Stimulated activated CD8-positive, alpha-beta memory T cell treated with anti-CD3 and anti-CD28 coated beads, Interleukin-12 subunit alpha, Interleukin-12 subunit beta, amount 100 ng/mL, for 4 hours (primary cell): Measurements from ENCODE around the gene SPATA7.
"Not testable (repeated sequence)": the region's sequence is repeated elsewhere in the genome, so short reads cannot be mapped to it uniquely, and the experiment has no call there.

Experiments used
- DNase-seq: peaks from one replicate; pipeline ENCODE4 v3.0.0-alpha.2; 2020; ENCODE audit warnings: low read depth

Gene SPATA7

GRCh38 chr14:88385212-88386101, at the start of gene SPATA7:
Gene SPATA7, plus strand, starts transcription at chr14:88385657. Its CDS starts 162 bp downstream, at chr14:88385819.
- DNase-seq: peak; percentile 66

DNA sequence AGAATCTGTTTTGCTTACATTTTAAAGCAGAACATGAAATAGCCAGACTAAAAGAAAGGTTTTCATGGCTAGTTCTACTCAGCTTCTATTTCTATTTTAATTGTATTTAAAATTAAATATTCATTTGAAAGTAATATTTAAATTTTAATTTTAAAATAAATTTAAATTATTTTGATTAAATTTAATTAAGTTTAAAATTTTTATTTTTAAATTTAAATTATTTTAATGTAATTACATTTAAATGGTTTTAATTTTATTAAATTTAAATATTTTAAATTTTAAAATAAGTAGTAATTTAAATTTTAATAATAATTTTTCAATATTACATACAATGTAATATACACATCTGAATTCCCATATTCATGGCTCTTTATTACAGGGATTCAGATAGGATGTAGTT, 45.1 kb upstream of the SPATA7 start:
- no peak for DNase-seq

- DNase-seq: no peak
Measured at GRCh38 chr14:88342980-88343379, 42.5 kb upstream of the SPATA7 start.

- DNase-seq: no peak
Measured at GRCh38 chr14:88346048-88346639, 39.3 kb upstream of the SPATA7 start.

- DNase-seq: no peak
Measured at GRCh38 chr14:88348546-88348945, 36.9 kb upstream of the SPATA7 start.

- no peak for DNase-seq
Measured at GRCh38 chr14:88351966-88352691, 33.3 kb upstream of the SPATA7 start.

GRCh38 chr14:88352698-88353097, 32.8 kb upstream of the SPATA7 start:
- no peak for DNase-seq

DNA sequence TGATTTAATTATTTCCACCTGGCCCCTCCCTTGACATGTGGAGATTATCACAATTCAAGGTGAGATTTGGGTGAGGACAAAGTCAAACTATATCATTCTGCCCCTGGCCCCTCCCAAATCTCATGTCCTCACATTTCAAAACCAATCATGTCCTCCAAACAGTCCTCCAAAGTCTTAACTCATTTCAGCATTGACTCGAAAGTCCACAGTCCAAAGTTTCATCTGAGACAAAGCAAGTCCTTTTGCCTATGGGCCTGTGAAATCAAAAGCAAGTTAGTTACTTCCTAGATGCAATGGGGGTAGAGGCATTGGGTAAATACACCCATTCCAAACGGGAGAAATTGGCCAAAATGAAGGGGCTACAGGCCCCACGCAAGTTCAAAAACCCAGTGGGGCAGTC, 31.1 kb upstream of the SPATA7 start:
- DNase-seq: no peak

DNA sequence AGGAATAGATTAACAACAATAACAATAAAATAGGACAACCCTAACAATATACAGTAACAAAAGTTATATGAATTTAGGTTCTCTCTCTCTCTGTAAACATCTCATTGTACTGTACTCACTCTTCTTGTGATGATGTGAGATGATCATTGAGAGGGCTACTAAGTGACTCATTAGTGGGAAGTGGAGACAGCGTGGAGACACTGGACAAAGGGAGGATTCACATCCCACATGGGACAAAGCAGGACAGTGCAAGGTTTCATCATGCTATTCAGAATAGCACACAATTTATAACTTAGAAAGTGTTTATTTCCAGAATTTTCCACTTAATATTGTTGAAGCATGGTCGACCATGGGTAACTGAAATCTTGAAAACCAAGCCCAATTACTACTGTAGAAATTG, 26.0 kb upstream of the SPATA7 start:
- DNase-seq: no peak

DNA sequence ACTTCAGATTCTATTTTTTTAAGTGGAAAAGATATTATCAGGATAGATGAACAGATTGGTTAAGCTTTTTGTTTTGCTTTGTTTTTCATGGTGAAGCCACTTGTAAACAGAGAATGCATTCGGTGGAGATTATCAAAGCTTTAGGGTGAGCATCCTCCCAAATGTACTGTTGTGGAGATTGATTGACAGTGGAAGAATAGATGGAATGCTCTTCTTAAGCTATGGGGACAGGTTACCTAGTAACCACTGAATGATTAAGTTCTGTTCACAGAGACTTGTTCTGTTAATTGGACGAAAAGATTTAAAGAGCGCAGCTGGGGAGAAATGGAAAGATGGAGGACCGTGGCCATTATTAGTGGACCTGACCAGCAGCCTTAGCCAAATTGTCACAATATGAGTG, 21.8 kb upstream of the SPATA7 start:
- no peak for DNase-seq

DNA sequence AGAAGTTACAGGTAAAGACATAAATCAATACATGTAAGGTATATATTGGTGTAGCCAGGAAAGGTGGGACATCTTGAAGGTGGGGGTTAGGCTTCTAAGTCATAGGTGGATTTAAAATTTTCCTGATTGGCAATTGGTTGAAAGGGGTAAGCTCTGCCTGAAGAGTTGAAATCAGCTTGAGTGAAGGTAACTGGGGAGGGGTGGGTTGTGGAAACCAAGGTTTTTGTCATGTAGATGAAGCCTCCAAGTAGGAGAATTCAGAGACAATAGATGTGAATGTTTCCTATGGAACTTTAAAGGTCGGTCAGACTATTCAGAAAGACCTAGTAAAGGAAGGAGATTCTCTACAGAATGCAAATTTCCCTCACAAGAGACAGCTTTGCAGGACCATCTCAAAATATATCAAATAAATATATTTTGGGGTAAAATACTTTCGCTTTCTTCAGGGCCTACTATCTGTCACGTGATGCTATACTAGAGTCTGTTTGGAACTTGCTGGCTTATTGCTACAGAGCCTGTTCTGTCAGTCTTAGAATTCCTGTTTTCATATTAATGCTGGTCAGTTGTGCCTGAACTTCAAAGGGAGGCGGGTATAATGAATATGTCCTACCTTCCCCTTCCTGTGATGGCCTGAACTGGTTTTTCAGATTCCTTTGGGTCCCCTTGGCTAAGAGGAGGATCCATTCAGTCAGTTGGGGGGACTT, 20.6 kb upstream of the SPATA7 start:
- DNase-seq: no peak

- no peak for DNase-seq
Measured at GRCh38 chr14:88369496-88369895, 16.0 kb upstream of the SPATA7 start.

GRCh38 chr14:88379706-88380343, 5.6 kb upstream of the SPATA7 start:
- DNase-seq: no peak

GRCh38 chr14:88380405-88380804, 5.1 kb upstream of the SPATA7 start:
- no peak for DNase-seq

GRCh38 chr14:88381634-88382033, 3.8 kb upstream of the SPATA7 start:
- DNase-seq: not testable (repeated sequence)

DNA sequence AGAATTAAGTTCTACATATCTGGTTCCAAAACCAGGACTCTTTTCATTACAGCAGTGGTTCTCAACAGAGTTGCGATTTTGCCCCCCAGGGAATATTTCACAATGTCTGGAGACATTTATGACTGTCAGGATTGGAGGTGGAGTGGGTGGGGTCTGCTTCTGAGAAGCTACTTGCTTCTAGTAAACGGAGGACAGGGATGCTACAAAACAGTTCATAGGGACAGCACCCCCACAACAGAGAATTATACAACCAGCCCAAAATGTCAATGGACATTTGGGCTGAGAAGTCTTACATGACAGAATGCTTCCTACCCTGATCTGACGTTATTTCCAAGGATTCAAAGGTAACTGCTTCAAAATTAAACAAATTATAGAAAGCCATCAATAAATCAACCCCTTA, 739 bp upstream of the SPATA7 start:
- DNase-seq: no peak

- no peak for DNase-seq
Measured at GRCh38 chr14:88386256-88386794, 868 bp downstream of the SPATA7 start.

DNA sequence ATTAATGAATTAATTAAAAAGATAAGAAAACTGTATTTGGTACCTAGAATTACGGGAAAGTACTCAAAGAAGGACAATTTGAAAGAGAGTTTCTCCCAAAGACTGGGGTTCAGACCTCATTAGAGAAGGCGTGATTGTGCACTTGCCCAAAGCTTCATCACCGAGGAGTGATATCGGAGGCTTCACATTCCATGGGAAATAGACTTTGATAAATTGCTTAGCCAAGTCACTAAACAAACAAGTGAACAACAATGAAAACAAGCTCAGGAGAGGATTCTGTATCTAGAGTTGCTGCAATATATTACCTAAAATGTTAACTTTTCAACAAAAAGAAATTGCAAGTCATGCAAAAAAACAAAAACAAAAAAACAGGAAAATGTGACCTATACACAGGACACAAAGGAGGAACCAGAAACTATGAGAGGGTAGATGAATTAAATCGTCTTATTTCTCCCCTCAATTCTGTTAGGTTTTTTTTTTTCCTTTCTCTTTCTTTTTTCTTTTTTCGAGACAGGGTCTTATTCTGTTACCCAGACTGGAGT, 3.4 kb downstream of the SPATA7 start:
- no peak for DNase-seq

- no peak for DNase-seq
Measured at GRCh38 chr14:88392609-88393008, 7.2 kb downstream of the SPATA7 start.

DNA sequence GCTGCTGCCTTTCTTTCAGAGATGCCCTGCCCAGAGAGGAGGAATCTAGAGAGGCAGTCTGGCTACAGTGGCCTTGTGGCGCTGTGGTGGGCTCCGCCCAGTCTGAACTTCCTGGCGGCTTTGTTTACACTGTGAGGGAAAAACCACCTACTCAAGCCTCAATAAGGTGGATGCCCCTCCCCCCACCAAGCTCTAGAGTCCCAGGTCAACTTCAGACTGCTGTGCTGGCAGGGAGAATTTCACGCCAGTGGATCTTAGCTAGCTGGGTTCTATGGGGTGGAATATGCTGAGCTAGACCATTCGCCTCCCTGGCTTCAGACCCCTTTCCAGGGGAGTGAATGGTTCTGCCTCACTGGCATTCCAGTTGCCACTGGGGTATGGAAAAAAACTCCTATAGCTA, 25.6 kb downstream of the SPATA7 start:
- DNase-seq: no peak

DNA sequence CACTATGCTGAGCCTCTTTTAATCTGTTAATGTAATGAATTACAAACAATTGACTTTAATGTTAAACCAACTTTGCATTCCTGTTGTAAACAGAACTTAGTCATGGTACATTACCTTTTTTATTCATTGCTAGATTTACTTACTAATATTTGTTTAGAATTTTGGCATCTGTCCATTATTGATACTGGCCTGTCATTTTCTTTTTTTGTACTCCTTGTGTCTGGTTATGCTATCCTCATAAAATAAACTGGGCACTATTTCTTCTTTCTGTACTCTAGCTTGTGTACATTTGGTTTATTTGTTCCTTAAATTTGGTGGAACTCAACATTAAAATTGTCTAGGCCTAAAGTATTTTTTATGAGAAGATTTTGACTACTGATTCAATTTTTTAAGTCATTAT, 32.1 kb downstream of the SPATA7 start:
- no peak for DNase-seq
